A673 (cell line): Measurements from ENCODE around the gene HS3ST3B1. TPM values are rescaled to one million over a fixed set of nuclear protein-coding genes. Genes with fewer than 3 reads are reported as not detected.
A peak's percentile ranks its signal among the peaks of the same experiment; 100 is the strongest.

Experiments
- BruUV-seq: library from RNA; stranded (reverse); fragments of 400-500 nt; replicated peaks from 2 replicates; lab custom pipeline; 2021; lab: Mats Ljungman, UMichigan
- CTCF ChIA-PET: fragments of 300-600 bp; sonication (Branson Sonifier 250); formaldehyde crosslinking; loops from one replicate; lab custom pipeline; 2022; ENCODE audit warnings: antibody characterized with exemption; lab: Charles Lee
- POLR2A ChIA-PET: fragments of 300-600 bp; sonication (Branson Sonifier 250); formaldehyde crosslinking; loops from one replicate; lab custom pipeline; 2022; ENCODE audit warnings: antibody characterized with exemption; ENCODE audit not compliant: low non-redundant PET; lab: Charles Lee
- DNase-seq: peaks from one replicate; pipeline ENCODE4 v3.0.0-alpha.2; 2015; ENCODE audit warnings: low spot score
- H3K27ac ChIP-seq: fragments of 200-600 bp; sonication (generic); 2 replicates; pipeline ENCODE4 v1.5.1; 2016; ENCODE audit warnings: mixed run types, low read depth, mild to moderate bottlenecking, mixed read lengths, antibody characterized with exemption, low read length; ENCODE audit not compliant: poor library complexity, severe bottlenecking
- H3K27me3 ChIP-seq: fragments of 200-600 bp; sonication (generic); replicated peaks from 2 replicates; pipeline ENCODE4 v1.6.1; 2017; ENCODE audit warnings: mixed run types, low read depth, mild to moderate bottlenecking, mixed read lengths, antibody characterized with exemption, low read length; ENCODE audit not compliant: insufficient read depth, poor library complexity
- H3K36me3 ChIP-seq: fragments of 200-600 bp; sonication (generic); 2 replicates; pipeline ENCODE4 v1.6.1; 2016; ENCODE audit warnings: mixed run types, mild to moderate bottlenecking, mixed read lengths, antibody characterized with exemption, low read length; ENCODE audit not compliant: insufficient read depth, poor library complexity, severe bottlenecking
- H3K4me1 ChIP-seq: fragments of 200-600 bp; sonication (generic); 2 replicates; pipeline ENCODE4 v1.6.1; 2017; ENCODE audit warnings: mixed run types, mild to moderate bottlenecking, mixed read lengths, antibody characterized with exemption, low read length; ENCODE audit not compliant: insufficient read depth, poor library complexity, severe bottlenecking
- H3K4me3 ChIP-seq: fragments of 200-600 bp; sonication (generic); 2 replicates; pipeline ENCODE4 v1.5.1; 2016; ENCODE audit warnings: low read depth, mixed run types, mild to moderate bottlenecking, mixed read lengths, low read length; ENCODE audit not compliant: poor library complexity, severe bottlenecking
- H3K9me3 ChIP-seq: fragments of 200-600 bp; sonication (generic); 2 replicates; pipeline ENCODE4 v1.6.1; 2016; ENCODE audit warnings: mixed run types, low read depth, mild to moderate bottlenecking, mixed read lengths, antibody characterized with exemption, low read length; ENCODE audit not compliant: poor library complexity, severe bottlenecking
- CTCF ChIP-seq: fragments of 300-800, 200-600 bp; sonication (generic); conservative IDR thresholded peaks from 2 replicates; pipeline ENCODE4 v1.5.1; 2017; ENCODE audit warnings: low read depth, mild to moderate bottlenecking, antibody characterized with exemption, low read length, moderate library complexity, mixed read lengths
- EZH2 ChIP-seq: fragments of 200-600 bp; sonication (generic); IDR thresholded peaks from 2 replicates; pipeline ENCODE4 v1.6.1; 2017; ENCODE audit warnings: borderline replicate concordance, low read depth, mild to moderate bottlenecking, mixed read lengths, antibody characterized with exemption, low read length; ENCODE audit not compliant: poor library complexity, severe bottlenecking
- intact Hi-C: fragments of 100-400 bp; cut with micrococcal nuclease; formaldehyde crosslinking; loops from one replicate; pipeline ENCODE4 v1.10.0; 2022; ENCODE audit not compliant: unreplicated experiment
- total RNA-seq: library from RNA; stranded (reverse); gene quantifications from 2 replicates; pipeline ENCODE4 v1.2.3, GENCODE V29; 2021

The HS3ST3B1 gene
- total RNA-seq, 1 experiment from 2014 or later = not detected

DNA sequence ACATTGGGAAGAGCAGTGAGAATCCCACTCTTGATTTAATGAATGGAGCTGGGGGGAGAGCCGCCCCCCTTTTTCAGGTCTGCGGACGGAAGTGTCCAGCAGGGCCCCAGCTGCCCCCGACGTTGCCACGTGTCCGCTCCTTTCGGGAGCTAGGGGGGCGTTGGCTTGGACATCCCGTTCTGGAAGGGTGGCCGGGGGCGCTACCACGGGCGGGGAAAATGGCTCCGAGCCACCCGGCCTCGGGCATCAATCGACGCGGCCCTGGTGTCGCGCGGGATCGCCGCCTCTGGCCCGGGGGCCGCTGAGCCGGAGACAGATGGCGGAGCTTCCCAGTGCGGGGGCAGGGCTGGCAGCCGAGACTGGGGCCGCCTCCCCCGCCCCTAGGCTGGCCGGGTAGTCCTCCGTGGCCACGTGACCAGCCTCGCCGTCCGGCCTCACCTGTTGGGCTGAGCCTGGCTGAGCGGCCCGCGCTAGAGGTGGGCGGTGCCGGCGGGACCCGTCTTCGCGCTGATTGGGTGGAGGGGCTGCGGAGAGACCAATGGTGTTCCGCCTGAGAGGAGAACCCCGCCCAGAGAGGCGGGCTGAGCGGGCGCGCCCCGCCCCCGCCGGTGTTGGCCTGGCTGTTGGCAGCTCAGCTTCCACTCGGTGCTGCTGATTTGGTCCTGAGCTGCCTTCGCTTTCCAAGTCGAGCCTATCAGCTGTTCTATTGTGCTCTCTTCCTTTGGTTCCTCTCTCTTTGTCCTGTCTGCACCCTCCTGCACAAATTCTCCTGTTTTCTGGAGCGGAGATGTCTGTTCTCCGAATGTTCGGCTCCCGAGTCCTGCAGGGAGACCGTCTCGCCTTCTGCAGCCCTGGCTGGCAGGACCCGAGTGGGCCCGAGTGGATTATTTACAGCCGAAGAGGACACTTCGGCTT is 8.3 kb downstream of the HS3ST3B1 start:
- ChIA-PET POLR2A (no interaction called here), CTCF (no interaction called here)
- H3K36me3 ChIP-seq = no peaks in the 10 kb centered on the region
- no peak overlapping the region for H3K27ac ChIP-seq
- H3K4me1 ChIP-seq = no peaks in the 10 kb centered on the region
- intact Hi-C loops = loop anchor here (10.0 kb wide), 1 partner anchor 294 kb away; no protein-coding TSS in a partner anchor
- H3K4me3 ChIP-seq = no peak overlapping the region
- peaks cover 54% of the 10 kb centered on the region for H3K27me3 ChIP-seq
- TF ChIP-seq EZH2 (no peak), CTCF (no peak)
- peak; percentile 34 for DNase-seq
- no peaks in the 10 kb centered on the region for H3K9me3 ChIP-seq
- BruUV-seq = no TSS peak

DNA sequence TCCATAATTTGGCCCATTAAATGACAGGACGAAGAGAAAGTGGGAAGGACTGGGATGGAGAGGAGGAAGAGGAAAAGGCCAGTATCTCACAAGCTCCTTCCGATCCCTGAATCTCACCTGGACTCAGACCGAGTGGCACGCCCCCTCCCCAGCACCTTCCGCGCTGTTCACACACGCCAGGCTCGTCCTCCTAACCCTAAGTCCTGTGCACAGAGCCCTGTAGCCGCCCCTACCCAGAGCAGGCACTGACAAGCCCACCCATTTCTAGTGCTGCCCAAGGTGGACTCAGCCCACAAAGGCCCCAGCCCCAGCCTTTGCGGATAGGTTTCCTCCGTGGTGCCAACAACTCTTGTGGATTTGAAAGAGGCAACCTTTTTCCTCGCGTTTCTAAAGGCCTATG is 9.2 kb downstream of the HS3ST3B1 start:
- Histone ChIP-seq H3K4me3 (no peak overlapping the region), H3K9me3 (no peaks in the 10 kb centered on the region), H3K27ac (no peak overlapping the region), H3K27me3 (peaks cover 49% of the 10 kb centered on the region), H3K4me1 (no peaks in the 10 kb centered on the region), H3K36me3 (no peaks in the 10 kb centered on the region)
- no TSS peak for BruUV-seq
- POLR2A ChIA-PET = no interaction called here
- no peak for DNase-seq
- CTCF ChIA-PET = no interaction called here
- intact Hi-C loops = no loop called here
- no peak for TF ChIP-seq CTCF
- TF ChIP-seq EZH2 = no peak

DNA sequence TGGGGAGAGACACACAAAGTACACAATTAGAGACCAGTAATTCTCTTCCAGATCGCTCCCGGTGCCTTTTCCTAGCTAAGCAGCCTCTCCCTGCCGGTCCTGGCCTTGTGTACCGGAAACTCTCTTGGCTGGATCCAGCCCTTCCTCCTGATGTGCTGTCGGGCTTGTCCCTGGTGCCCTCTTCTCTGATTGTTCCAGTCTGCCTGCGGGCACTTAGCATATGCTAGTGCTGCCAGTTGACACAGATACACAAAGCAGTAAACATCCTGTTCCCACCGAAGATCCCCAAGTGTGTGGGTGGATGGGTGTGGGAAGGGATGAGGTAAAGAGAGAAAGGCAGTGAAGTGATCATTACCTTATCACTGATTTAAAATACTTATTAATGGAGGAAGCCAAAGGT is 9.7 kb downstream of the HS3ST3B1 start:
- no peak overlapping the region for H3K4me3 ChIP-seq
- BruUV-seq = no TSS peak
- intact Hi-C loops = no loop called here

More for the DNA sequence above, 9.7 kb downstream of the HS3ST3B1 start:
- Histone ChIP-seq H3K27ac (no peak overlapping the region), H3K36me3 (no peaks in the 10 kb centered on the region), H3K4me1 (no peaks in the 10 kb centered on the region), H3K9me3 (no peaks in the 10 kb centered on the region), H3K27me3 (peaks cover 44% of the 10 kb centered on the region)
- DNase-seq = no peak
- POLR2A ChIA-PET = no interaction called here
- CTCF ChIA-PET = no interaction called here
- no peak for TF ChIP-seq EZH2
- TF ChIP-seq CTCF = no peak
